ENCODE measurements around the gene CCDC149. TPM values are rescaled to one million over a fixed set of nuclear protein-coding genes. Genes with fewer than 3 reads are reported as not detected.

CCDC149 gene
- total RNA-seq, 1 experiment from 2014 or later, result 9.8 TPM

- POLR2A ChIA-PET (ENCODE audit: unreplicated experiment), result no interaction called here
- no peak for TF ChIP-seq EZH2 (IDR thresholded peaks at IDR 0.05; ENCODE audit: low read depth)
- TF ChIP-seq CTCF (conservative IDR thresholded peaks at IDR 0.05), result no peak
- Histone ChIP-seq H3K36me3 (ENCODE audit: low read depth) (no peaks in the 10 kb centered on the region), H3K9me2 (ENCODE audit: insufficient read depth) (no peaks in the 10 kb centered on the region), H3K9me3 (ENCODE audit: insufficient read depth, low read depth) (no peaks in the 10 kb centered on the region; the same call in 1 of the 2 replicates), H2AFZ (no peak overlapping the region), H3K4me2 (peak overlapping the region; percentile 74; the same call in 1 of the 2 replicates), H3K4me1 (replicated peaks; ENCODE audit: insufficient read depth) (peaks cover 12% of the 10 kb centered on the region), H4K20me1 (ENCODE audit: insufficient read depth) (no peaks in the 10 kb centered on the region), H3F3A (ENCODE audit: insufficient read depth, low read depth) (no peaks in the 10 kb centered on the region; the same call in 1 of the 2 replicates), H3K79me2 (ENCODE audit: low read depth) (no peaks in the 10 kb centered on the region), H3K4me3 (no peak overlapping the region), H3K27me3 (ENCODE audit: insufficient read depth, low read depth) (no peaks in the 10 kb centered on the region), H3K27ac (no peak overlapping the region)
- CTCF ChIA-PET, result no interaction called here
- BruUV-seq (replicated peaks), result no TSS peak
- no peak for DNase-seq
- intact Hi-C loops (cut with micrococcal nuclease; ENCODE audit: unreplicated experiment), result loop anchor here (10.0 kb wide), 2 partner anchors 121 to 319 kb away; partner anchors contain the start of gene CCDC149
Measured at GRCh38 chr4:24794051-24794450, 118.8 kb downstream of the CCDC149 start.

GRCh38 chr4:24793219-24794005 is 119.4 kb downstream of the CCDC149 start:
- Histone ChIP-seq H2AFZ (no peak overlapping the region), H4K20me1 (ENCODE audit: insufficient read depth) (no peaks in the 10 kb centered on the region), H3K9me2 (ENCODE audit: insufficient read depth) (no peaks in the 10 kb centered on the region), H3K4me3 (no peak overlapping the region), H3K4me2 (no peak overlapping the region), H3K79me2 (ENCODE audit: low read depth) (no peaks in the 10 kb centered on the region), H3K27ac (no peak overlapping the region), H3K36me3 (ENCODE audit: low read depth) (no peaks in the 10 kb centered on the region), H3F3A (ENCODE audit: insufficient read depth, low read depth) (no peaks in the 10 kb centered on the region; the same call in 1 of the 2 replicates), H3K27me3 (ENCODE audit: insufficient read depth, low read depth) (no peaks in the 10 kb centered on the region), H3K9me3 (ENCODE audit: insufficient read depth, low read depth) (no peaks in the 10 kb centered on the region; the same call in 1 of the 2 replicates), H3K4me1 (replicated peaks; ENCODE audit: insufficient read depth) (peaks cover 12% of the 10 kb centered on the region)
- ChIA-PET POLR2A (ENCODE audit: unreplicated experiment) (interaction anchor here (0.7 kb wide), 1 partner anchor 325 kb away, joined by 3 read pairs; no protein-coding TSS in a partner anchor), CTCF (interaction anchor here (0.9 to 1.0 kb wide), 2 partner anchors 178 to 236 kb away, joined by 3 read pairs; no protein-coding TSS in a partner anchor)
- intact Hi-C loops (cut with micrococcal nuclease; ENCODE audit: unreplicated experiment), result loop anchor here (10.0 kb wide), 2 partner anchors 121 to 319 kb away; partner anchors contain the start of gene CCDC149
- TF ChIP-seq CTCF (conservative IDR thresholded peaks at IDR 0.05) (peak; percentile 53), EZH2 (IDR thresholded peaks at IDR 0.05; ENCODE audit: low read depth) (no peak)
- no peak for DNase-seq
- BruUV-seq (replicated peaks), result no TSS peak

DNA sequence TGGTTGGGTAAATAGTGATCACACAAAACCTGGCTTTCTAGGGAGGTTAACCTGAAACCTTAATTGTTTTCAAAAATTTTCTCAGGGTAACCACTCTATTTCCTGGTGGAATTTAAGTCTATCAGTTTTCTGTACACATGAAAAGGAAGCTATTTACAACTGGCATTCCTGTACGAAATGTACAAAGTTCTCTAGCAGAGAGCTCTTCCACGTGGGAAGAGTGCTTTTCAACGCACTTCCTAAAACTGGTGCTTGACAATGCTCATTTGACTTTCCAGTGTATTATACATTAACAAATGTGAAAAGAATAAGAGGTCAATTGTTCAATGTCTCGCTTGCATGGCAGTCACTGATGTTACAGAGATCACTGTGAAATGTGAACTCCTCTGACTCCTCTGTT is 120.3 kb downstream of the CCDC149 start:
- H3K36me3 ChIP-seq (ENCODE audit: low read depth), result no peaks in the 10 kb centered on the region
- no peak overlapping the region for H3K4me2 ChIP-seq
- ChIA-PET POLR2A (ENCODE audit: unreplicated experiment) (no interaction called here), CTCF (interaction anchor here (1.0 kb wide), 1 partner anchor 179 kb away, joined by 3 read pairs; no protein-coding TSS in a partner anchor)
- no peaks in the 10 kb centered on the region for H3K9me2 ChIP-seq (ENCODE audit: insufficient read depth)
- no peaks in the 10 kb centered on the region for H3K79me2 ChIP-seq (ENCODE audit: low read depth)
- H3K27ac ChIP-seq, result no peak overlapping the region
- H3K4me1 ChIP-seq (replicated peaks; ENCODE audit: insufficient read depth), result peaks cover 12% of the 10 kb centered on the region
- TF ChIP-seq CTCF (conservative IDR thresholded peaks at IDR 0.05), result no peak
- no peak for TF ChIP-seq EZH2 (IDR thresholded peaks at IDR 0.05; ENCODE audit: low read depth)
- BruUV-seq (replicated peaks), result no TSS peak
- intact Hi-C loops (cut with micrococcal nuclease; ENCODE audit: unreplicated experiment), result loop anchor here (10.0 kb wide), 2 partner anchors 122 to 318 kb away; partner anchors contain the start of gene CCDC149
- no peak overlapping the region for H3K4me3 ChIP-seq
- H3F3A ChIP-seq (ENCODE audit: insufficient read depth, low read depth), result no peaks in the 10 kb centered on the region; the same call in 1 of the 2 replicates
- no peaks in the 10 kb centered on the region for H3K27me3 ChIP-seq (ENCODE audit: insufficient read depth, low read depth)
- no peaks in the 10 kb centered on the region for H4K20me1 ChIP-seq (ENCODE audit: insufficient read depth)
- H3K9me3 ChIP-seq (ENCODE audit: insufficient read depth, low read depth), result no peaks in the 10 kb centered on the region; the same call in 1 of the 2 replicates
- DNase-seq, result no peak
- H2AFZ ChIP-seq, result no peak overlapping the region

Measured in PC-9 (cell line).